ENCODE results near the gene STPG4.

The STPG4 gene

DNA sequence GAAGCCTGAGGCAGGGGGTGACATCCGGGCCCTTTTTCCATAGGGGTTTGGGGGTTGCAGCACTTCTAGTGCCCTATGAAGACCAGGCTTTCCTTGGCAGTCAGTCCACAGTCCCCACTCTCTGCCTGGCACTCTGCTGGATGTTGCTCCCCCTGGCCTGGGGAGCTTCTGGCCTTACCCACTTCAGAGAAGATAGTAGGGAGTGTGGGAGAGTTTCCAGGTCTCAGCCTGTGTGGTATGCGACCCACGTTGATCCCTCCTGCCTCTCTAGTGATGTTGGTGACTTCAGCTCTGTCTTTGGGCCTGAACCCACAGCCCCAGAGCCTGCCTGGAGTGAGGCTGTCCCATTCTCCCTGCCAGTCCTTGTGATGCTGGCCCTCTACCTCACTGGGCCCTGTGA lies 105.6 kb downstream of the STPG4 start:
- no peak for DNase-seq

DNA sequence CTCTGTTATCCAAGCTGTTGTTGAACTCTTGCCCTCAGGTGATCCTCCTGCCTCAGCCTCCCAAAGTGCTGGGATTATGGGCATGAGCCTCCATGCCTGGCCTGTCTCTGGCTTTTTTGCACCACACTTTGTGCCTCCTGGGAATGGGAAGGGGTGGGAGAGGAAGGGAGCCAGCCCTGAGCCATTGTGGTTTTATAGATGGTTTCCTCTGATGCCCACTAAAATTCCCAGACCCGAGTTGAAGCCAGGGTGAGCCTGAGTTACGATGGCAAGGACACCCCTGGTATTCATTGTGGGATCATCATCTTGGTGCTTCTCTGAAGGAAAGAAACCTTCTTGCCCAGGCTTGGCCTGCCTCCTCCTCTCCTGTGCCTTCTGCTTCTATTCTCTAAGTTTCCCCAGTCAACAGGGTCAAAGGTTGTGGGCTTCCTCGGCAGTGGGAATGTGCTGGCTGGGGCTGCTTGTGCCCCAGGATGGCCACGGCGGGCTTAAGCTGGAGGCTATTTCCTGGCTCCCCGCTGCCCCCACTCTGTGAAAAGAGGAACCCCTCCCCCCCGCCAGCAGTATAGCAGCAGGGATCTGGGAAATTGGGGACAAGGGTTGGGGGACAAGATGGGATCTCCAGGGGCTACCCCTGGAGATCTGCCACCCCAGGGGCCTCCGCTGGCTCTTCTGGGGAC lies 106.2 kb downstream of the STPG4 start:
- DNase-seq = no peak

DNA sequence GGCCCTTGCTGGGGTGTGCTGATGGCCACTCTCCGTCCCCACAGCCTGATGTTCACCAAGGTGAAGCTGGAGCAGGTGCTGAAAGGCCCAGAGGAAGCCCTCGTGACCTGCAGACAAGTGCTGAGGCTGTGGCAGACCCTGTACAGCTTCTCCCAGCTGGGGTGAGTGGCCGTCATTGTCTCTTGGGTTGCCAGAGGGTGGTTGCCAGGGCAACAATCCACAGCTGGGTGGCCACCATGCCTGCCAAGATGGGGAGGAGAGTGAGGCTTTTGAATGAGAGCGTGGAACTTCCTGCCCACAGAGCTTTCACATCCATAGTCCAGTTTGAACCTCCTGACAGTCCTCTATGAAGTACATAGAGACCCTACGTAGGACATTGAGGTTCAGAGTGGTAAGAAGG lies 108.8 kb downstream of the STPG4 start:
- DNase-seq = no peak

DNA sequence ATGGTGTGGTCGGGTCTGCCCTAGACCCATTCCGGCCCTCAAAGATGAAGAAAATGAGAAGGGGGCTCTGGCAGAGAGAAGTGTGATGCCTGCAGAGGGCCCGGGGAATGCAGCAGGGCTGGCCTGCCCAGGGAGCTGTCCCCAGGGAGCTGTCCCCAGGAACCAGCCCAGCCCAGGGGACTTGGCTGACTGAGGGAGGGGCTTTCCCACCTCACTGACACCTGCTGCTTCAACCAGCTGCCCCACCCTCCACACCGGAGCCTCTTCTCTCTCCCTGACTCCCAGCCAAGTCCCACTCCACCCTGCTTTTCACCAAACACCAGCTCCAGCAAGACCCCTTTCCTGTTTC lies 111.2 kb downstream of the STPG4 start:
- no peak for DNase-seq

DNA sequence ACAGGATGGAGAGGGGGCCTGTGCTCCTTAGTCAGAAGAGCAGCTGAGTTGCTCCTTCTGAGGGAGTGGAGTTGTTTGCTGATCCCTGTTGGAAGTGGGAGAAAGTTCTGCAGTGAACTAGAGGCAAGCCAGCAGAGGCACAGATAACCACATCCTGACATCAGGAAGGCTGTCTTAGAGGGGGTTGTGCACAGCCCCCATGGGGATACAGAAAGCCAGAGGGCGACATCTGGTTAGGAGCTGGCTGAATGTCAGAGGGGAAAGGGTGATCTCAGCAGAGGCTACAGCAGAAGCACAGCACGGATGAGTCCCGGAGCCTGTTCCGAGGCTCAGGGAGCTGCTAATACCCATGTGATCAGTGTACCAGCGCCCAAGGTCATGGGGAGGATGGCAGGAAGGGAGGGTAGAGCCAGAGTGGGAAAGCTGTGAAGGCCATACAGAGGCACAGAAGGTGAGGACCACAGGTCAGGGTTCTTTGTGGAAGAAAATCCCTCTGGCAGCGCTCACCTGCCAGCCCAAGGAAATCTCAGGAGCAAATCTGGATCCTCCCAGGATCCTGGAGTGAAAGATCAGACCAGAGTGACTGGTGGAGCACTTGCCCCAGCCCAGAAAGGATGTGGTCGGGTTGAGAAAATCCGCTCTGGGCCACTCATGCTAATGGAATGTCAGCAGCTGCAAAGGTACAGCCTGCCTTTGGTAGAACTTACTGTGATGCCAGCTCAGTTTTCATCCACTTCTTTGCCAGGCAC lies 111.8 kb downstream of the STPG4 start:
- no peak for DNase-seq

DNA sequence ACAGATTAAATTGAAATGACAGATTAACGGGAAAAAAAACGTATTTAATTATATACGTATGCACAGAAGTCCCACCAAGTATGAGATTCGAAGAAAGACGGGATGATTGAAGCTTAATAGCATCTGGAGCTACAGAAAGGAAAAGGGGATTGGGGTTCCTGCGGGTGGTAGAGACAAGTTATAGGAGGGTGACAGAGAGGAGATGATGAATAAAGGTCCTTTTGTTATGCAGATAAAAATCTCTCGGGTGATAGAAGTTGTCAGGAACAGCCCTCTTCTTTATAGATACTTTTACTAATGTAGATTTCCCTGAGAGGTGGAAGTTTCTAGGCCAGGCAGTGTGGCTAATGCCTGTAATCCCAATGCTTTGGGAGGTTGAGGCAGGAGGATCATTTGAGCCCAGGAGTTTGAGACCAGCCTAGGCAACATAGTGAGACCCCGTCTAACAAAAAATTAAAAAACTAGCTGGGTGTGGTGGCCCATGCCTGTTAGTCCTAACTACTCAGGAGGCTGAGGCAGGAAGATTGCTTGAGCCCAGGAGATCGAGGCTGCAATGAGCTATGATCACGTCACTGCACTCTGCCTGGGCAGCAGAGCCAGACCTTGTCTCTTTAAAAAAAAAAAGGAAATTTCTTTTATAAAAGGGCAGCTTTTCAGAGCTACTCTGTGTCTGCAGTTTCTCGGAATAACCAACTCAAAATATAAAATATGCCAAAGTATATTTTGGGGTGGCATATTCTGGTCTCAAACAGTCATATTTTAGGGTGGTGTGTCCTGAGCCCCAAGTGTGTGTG lies 113.0 kb downstream of the STPG4 start:
- no peak for DNase-seq

DNA sequence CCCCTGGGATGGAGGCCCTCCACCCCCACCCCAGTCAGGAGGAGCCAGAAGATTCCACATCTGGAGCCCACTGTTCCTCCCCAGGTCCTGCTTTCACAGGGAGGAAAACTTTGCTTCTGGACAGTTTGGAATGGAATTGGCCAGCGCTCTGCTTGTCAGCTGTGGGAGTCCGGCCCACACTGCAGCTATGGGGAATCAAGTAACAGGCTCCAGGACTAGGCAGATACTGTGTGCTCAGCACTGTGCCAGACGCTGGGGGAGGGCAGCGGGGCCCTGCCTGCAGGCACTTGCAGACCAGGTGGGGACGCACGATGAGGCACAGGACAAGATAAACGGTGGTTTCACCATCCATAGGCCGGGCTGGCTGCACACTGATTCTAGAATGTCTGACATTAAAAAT lies 114.0 kb downstream of the STPG4 start:
- no peak for DNase-seq

DNA sequence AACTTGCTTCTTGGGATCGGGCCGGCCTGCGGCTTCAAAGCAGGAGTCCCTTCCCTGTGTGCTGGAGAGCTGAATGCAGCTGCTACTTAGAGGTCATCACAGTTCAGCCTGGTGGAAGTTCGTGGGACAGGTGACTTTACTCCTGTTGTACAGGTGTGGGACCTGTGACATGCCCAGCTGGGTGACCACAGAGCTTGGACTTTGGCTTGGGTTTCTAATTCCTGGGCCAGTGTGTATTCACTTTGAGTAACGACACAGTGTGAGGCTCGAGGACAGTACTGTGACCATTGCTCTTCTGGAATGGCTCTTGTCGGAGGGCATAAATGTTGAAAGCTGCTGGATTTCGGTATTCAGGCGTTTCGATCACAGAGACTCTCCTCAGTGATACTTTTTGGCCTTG lies 114.5 kb downstream of the STPG4 start:
- DNase-seq = no peak

DNA sequence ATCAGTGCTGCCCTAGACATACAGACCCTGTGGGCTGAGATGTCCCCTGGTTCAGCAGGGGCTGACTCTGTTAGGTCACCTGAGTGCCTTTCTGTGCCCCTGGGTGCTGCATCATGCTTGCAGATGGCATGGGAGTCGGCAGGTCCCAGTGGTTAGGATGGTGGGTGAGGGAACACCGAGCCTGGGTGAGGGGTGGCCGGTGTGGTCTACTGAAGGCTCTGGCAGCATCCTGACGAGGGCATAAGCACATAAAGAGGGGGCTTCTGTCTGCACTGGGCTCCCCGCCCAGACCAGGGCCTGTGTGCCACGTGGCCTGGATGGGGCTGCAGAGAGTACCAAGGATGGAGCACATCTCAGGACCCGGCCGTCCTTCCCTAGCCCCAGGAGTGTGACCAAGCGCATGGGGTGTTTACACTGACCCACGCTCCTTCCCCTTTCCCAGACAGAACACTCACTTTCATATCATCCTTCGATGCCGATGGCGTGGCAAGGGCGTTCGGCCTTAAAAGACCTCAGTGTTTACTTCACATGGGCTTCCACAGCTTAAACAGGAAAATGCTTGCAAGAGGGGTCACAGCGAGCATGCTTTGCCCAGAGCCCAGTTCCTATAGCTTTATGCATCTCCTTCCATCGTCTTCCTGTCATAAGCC lies 115.1 kb downstream of the STPG4 start:
- no peak for DNase-seq

DNA sequence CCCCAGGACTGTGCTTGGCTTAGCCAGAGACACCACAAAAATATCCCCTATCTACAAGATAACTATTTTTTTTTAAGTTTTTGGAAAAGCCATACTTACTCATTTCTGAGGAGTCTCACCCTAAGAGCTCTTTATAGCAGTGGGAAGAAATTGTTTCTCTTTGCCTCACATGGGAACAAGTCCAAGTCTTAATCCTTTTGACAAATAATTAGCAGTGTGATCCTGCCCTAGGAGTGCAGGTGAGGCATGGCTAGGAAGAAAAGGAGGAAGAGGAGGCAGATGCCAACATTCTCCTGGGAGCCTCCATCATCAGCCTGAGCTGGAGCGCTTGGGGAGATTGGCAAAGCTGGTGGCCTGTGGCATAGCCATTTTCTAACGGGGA lies 115.6 kb downstream of the STPG4 start:
- DNase-seq = no peak

DNA sequence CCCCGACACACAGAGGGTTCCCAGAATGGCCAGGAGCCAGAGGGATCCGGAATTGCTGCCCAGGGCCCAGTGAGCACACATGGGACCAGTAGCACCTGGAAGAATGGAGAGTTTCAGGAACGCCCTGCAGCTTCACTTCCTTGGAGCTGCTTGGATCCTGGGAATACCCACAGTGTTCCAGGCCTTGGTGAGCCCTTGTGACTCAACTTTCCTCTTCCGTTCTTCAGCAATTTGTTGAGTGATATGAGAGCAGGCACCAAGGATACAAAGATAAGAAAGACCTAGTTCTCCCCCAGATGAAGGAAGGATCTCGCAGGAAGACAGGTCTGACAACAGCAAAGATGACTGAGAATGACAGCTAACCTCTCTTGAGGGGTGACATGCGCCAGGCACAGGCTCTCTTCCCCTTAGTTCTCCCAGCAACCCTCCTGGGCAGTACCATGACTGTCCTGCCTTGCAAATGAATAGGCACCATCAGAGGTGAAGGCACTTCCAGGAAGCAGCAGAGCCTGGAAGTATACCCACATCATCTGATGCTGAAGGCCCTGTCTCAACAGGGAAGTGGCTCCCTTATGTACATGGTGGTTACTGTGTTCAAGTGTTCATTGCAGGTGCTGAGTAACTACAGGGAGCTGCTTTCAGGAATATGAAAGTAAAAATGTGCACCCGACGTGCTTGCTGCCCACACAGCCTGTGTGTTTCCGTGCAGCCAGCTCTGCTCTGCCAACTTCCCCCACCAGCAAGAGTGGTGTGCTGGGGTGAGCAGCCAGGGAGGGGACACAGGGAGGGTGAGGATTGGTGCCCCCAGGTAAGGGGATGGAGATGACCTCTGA lies 116.2 kb downstream of the STPG4 start:
- peak; percentile 27 for DNase-seq

DNA sequence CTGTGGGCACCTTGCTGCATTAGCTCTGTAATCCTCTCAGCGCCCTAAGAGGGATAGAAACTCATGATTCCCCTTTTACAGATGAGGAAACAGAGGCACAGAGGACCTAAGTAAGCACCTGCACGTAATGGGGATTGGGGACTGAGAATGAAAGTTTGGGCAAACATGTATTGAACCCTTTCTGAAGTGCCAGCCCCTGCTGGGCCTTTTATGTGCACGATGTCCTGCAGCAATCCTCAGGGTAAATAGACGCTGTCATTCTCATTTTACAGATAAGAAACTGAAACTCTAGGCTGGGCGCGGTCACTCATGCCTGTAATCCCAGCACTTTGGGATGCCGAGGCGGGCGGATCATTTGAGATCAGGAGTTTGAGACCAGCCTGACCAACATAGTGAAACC lies 117.4 kb downstream of the STPG4 start:
- DNase-seq = no peak

Measured in stimulated activated CD4-positive, alpha-beta T cell treated with anti-CD3 and anti-CD28 coated beads, Interleukin-15, amount 100 ng/mL, for 24 hours (primary cell).